ENCODE data around the gene FLVCR2.
A peak's percentile ranks its signal among the peaks of the same experiment; 100 is the strongest.
"Not testable (repeated sequence)": the region's sequence is repeated elsewhere in the genome, so short reads cannot be mapped to it uniquely, and the experiment has no call there.

FLVCR2 gene

DNA sequence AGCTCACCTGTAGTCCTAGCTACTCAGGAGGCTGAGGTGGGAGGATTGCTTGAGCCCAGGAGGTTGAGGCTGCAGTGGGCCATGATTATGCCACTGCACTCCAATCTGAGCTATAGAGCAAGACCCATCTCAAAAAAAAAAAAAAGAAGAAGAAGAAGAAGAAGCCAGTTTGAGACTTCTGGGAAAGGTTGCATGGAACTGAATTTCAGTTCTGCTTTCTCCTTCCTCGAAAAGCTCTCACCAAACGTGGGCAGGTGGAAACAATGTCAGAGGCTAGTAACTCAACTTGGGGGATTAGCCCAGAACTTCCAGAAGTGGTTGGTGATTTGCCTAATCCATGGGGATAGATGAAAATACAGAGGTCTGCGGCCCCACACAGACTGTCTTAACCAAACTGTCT lies 18.7 kb downstream of the FLVCR2 start:
- DNase-seq, result no peak

DNA sequence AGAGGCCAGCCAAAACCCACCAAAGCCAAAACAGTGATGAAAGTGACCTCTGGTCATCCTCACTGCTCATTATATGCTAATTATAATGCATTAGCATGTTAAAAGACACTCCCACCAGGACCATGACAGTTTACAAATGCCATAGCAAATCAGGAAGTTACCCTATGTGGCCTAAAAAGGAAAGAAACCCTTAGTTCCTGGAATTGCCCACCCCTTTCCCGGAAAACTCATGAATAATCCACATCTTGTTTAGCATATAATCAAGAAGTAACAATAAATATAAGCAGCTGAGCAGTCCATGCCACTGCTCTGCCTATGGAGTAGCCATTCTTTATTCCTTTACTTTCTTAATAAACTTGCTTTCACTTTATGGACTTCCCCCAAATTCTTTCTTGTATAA lies 21.7 kb downstream of the FLVCR2 start:
- not testable (repeated sequence) for DNase-seq

GRCh38 chr14:75601061-75601460 lies 22.6 kb downstream of the FLVCR2 start:
- not testable (repeated sequence) for DNase-seq

- DNase-seq, result no peak
Measured at GRCh38 chr14:75602503-75602902, 24.1 kb downstream of the FLVCR2 start.

- peak in 1 of 2 donors; percentile 17 for DNase-seq
Measured at GRCh38 chr14:75604979-75605851, 26.8 kb downstream of the FLVCR2 start.

GRCh38 chr14:75605916-75606315 lies 27.5 kb downstream of the FLVCR2 start:
- no peak for DNase-seq

DNA sequence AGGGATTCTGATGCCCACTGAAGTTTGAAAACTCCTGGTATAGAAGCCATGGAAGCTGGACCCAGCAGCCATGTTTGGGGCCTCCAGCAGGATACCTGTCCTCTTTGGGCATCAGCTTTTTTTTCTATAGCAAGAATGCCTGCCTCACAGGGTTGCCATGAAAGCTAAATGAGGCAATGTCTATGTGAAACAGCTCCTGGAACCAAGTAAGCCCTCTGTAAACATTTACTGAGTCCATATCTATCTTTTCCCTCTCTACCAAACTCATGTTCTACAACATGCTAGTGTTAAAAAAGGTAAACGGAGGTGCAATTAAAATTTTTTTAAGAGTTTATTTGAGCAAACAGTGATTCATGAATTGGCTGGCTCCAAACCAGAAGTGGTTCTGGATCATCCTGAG lies 28.6 kb downstream of the FLVCR2 start:
- no peak for DNase-seq

GRCh38 chr14:75607842-75608640 lies 29.6 kb downstream of the FLVCR2 start:
- no peak for DNase-seq

- no peak for DNase-seq
Measured at GRCh38 chr14:75609116-75609515, 30.7 kb downstream of the FLVCR2 start.

DNA sequence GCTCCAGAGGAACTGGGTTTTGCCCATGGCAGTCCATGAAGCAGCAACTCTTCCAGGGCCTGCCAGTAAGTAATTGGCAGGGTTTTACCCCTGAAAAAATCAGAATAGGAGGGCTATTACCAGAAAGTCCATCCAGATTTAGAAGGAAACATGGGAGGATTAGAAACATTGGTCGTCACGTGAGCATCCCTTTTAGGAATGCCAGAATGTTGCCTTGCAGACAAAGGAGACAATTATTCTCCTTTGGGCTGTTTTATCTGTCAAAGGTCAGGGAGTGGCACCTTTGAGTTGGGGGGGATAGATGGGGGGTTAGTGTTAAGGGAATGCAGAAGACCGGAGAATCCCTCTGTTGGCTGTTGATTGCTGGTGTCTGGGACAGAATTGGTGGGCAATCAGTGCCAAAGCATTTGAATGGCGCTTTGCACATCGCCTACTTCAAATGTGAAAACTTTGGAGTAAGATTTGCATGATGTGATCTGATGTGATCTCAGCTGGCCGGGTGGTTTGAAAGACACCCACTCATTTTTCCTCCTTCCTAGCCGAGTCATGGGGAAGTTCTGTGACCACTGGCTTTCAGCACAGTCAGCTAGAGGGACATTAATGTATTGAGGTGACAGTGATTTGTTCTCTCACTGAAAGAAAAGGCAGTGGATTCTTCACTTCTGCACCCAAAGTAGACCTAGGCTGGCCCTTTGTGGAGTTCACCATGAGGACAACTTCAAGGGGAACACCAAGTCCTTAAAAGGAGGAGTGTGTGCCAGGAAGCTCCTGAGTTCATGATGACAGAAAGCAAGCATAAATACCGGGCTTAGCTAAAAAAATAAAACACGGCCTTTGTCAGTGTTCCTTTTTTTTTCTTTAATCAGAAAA lies 31.4 kb downstream of the FLVCR2 start:
- peak in 1 of 2 donors; percentile 31 for DNase-seq

GRCh38 chr14:75610834-75611233 lies 32.4 kb downstream of the FLVCR2 start:
- DNase-seq, result no peak

- DNase-seq, result no peak
Measured at GRCh38 chr14:75612157-75612556, 33.7 kb downstream of the FLVCR2 start.

GRCh38 chr14:75614179-75614578 lies 35.8 kb downstream of the FLVCR2 start:
- peak in 1 of 2 donors; percentile 48 for DNase-seq

GRCh38 chr14:75615200-75615599 lies 36.8 kb downstream of the FLVCR2 start:
- DNase-seq, result peak; percentile 18 to 69

GRCh38 chr14:75619548-75619947 lies 41.1 kb downstream of the FLVCR2 start:
- no peak for DNase-seq

DNA sequence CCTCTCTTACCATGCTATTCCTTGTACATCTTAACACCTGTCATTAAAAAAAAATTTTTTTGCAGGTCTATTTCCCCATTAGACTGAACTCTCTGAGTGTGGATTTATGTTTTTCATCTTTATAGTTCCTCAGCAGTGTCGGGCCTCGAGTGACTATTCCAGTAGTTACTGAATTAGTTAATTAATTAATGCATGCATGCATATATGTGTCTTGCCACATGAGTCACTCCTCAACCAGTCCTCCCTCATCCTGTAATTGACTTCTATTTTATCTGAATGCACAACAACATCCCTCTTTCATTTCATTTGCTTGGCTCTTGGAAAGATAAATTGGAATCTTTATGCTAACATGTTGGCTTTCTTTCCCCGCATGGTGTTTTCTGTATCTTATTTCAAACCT lies 46.6 kb downstream of the FLVCR2 start:
- no peak for DNase-seq

- DNase-seq, result no peak
Measured at GRCh38 chr14:75626396-75626795, 48.0 kb downstream of the FLVCR2 start.

DNA sequence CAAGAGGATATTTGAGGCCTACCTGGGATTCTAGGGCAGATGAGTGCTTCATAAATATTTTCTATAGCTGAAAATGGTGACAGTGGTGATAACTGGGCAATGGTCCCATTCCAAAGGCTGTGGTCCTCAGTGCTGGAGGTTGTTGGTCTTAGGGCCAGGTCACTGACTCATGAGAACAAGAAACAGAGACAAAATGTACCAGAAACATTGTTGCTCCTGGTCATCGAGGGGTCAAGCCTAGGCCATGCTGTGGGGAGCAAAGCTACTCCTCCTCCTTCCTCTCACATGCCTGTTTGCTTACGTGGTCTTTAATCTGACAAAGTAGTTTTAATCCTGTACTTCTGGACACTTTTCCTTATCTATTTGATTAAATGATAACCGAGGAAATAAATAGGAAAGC lies 48.4 kb downstream of the FLVCR2 start:
- DNase-seq, result no peak

DNA sequence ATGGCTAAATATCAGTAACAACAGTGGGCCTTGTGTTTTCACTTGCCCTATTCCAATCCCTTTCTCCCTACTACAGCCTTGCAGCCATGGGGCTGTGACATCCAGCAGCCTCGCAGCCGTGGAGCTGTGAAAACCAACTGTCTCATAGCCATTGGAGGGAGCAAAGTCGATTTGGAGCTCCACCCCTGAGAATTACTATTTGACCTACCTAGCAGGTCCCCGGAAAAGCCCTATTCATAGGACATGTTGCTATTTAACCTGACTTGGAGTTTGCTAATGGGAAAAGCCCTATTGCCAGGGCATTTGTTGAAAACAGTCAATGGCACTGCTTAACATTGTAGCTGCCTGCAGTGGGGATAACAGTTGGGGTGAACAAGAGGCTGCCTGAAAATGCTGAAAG lies 49.0 kb downstream of the FLVCR2 start:
- DNase-seq, result no peak

- no peak for DNase-seq
Measured at GRCh38 chr14:75628816-75629215, 50.4 kb downstream of the FLVCR2 start.

GRCh38 chr14:75630695-75631452 lies 52.5 kb downstream of the FLVCR2 start:
- DNase-seq, result no peak

DNA sequence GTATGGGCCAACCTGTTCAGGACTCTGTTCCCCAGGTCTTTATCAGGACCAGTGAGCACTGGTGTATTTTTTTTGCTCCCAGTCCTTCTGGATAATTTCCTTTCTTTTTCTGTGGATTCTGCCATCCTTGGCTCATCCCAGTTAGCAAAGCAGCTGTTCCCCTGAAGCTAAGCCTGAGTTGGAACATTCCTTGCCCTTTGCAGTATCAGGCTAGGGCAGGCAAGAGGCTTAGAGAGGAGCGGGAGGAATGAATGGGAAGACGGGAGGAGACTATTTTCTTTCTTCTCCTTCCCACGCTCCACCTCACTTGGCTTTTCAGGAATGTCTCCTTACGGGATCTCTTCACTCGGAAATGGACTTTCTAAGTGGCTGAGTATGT lies 53.0 kb downstream of the FLVCR2 start:
- DNase-seq, result no peak

Measured in CD4-positive, alpha-beta T cell treated with Interleukin-1 beta for 1 hour (primary cell).